Chondrocyte (in vitro differentiated cells): Measurements from ENCODE around the gene COX6A2. TPM values are rescaled to one million over a fixed set of nuclear protein-coding genes. Genes with fewer than 3 reads are reported as not detected.

Experiments
- DNase-seq: peaks from one replicate; pipeline ENCODE4 v3.0.0; 2021; ENCODE audit warnings: mixed read lengths, low spot score
- H3K27ac Mint-ChIP-seq: one replicate; pipeline ENCODE4 v1.8.0; 2021; ENCODE audit warnings: mild to moderate bottlenecking, moderate library complexity, mixed read lengths; ENCODE audit not compliant: unreplicated experiment
- H3K27me3 Mint-ChIP-seq: 2 replicates; pipeline ENCODE4 v1.8.0; 2021; ENCODE audit warnings: low read depth, mixed read lengths
- H3K36me3 Mint-ChIP-seq: 2 replicates; pipeline ENCODE4 v1.8.0; 2021; ENCODE audit warnings: low read depth, mixed read lengths
- H3K4me1 Mint-ChIP-seq: 2 replicates; pipeline ENCODE4 v1.8.0; 2021; ENCODE audit warnings: low read depth, mild to moderate bottlenecking, mixed read lengths
- H3K4me3 Mint-ChIP-seq: one replicate; pipeline ENCODE4 v1.8.0; 2021; ENCODE audit warnings: mild to moderate bottlenecking, moderate library complexity, mixed read lengths; ENCODE audit not compliant: unreplicated experiment
- H3K9me3 Mint-ChIP-seq: 2 replicates; pipeline ENCODE4 v1.8.0; 2021; ENCODE audit warnings: low read depth, mixed read lengths
- total RNA-seq: library from RNA; stranded (reverse); gene quantifications from 3 replicates; pipeline ENCODE4 v1.2.1, GENCODE V29; 2021
- TF ChIP-seq, protein P1 (sequence below): fragments of 200-600 bp; sonication (generic); IDR thresholded peaks from 2 replicates; pipeline ENCODE4 v1.5.0; 2021; ENCODE audit warnings: antibody characterized with exemption, mild to moderate bottlenecking, moderate library complexity

Gene COX6A2
- total RNA-seq, 1 donor from 2014 or later: not detected

DNA sequence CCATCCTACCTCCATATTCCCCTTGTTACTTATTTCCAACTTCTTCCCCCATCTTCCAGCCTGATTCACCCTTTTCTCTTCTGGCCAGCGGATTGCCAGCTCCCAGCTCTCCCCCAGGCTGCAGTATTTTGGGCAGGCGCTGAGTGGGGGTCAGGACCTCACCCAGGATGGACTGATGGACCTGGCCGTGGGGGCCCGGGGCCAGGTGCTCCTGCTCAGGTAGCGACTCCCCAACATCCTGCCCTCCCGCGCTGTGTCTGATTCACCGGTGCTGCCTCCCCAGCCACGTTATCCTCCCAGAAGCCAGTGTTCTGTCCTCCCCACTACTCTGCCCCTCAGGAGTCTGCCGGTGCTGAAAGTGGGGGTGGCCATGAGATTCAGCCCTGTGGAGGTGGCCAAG, 15.4 kb downstream of the COX6A2 start:
- no peaks in the 10 kb centered on the region for H3K4me1 Mint-ChIP-seq
- peaks cover 35% of the 10 kb centered on the region for H3K27me3 Mint-ChIP-seq
- no peak overlapping the region for H3K4me3 Mint-ChIP-seq
- H3K36me3 Mint-ChIP-seq: peaks cover 2% of the 10 kb centered on the region
- TF ChIP-seq, protein P1, sequence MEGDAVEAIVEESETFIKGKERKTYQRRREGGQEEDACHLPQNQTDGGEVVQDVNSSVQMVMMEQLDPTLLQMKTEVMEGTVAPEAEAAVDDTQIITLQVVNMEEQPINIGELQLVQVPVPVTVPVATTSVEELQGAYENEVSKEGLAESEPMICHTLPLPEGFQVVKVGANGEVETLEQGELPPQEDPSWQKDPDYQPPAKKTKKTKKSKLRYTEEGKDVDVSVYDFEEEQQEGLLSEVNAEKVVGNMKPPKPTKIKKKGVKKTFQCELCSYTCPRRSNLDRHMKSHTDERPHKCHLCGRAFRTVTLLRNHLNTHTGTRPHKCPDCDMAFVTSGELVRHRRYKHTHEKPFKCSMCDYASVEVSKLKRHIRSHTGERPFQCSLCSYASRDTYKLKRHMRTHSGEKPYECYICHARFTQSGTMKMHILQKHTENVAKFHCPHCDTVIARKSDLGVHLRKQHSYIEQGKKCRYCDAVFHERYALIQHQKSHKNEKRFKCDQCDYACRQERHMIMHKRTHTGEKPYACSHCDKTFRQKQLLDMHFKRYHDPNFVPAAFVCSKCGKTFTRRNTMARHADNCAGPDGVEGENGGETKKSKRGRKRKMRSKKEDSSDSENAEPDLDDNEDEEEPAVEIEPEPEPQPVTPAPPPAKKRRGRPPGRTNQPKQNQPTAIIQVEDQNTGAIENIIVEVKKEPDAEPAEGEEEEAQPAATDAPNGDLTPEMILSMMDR: no peak
- H3K9me3 Mint-ChIP-seq: no peaks in the 10 kb centered on the region
- DNase-seq: no peak
- H3K27ac Mint-ChIP-seq: no peak overlapping the region

DNA sequence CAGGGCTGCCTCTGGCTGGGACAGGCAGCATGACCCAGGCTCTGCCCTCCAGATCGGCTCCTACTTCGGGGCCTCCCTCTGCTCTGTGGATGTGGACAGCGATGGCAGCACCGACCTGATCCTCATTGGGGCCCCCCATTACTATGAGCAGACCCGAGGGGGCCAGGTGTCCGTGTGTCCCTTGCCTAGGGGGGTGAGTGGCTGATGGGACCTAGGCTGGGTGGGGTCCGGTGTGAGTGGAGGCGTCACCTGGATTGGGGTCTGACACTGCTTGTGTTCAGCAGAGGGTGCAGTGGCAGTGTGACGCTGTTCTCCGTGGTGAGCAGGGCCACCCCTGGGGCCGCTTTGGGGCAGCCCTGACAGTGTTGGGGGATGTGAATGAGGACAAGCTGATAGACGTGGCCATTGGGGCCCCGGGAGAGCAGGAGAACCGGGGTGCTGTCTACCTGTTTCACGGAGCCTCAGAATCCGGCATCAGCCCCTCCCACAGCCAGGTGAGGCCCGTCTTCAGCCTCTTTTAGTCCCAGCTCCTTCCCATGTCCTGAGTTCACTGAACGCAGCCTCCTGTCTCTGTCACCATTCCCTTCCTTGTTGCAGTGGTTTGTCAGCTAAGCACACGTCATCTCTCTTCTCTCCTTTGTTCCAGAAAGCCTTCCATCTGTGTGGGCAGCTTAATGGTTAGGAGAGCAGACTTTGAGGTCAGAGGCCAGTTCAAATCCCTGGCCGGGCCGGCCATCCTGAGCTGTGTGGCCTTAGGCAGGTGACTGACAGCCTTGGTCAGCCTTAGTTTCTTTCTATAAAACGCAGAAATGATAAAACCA, 16.9 kb downstream of the COX6A2 start:
- no peak overlapping the region for H3K4me3 Mint-ChIP-seq
- peaks cover 35% of the 10 kb centered on the region for H3K27me3 Mint-ChIP-seq
- DNase-seq: no peak
- H3K36me3 Mint-ChIP-seq: peaks cover 2% of the 10 kb centered on the region
- H3K9me3 Mint-ChIP-seq: no peaks in the 10 kb centered on the region
- TF ChIP-seq, protein P1: no peak
- no peak overlapping the region for H3K27ac Mint-ChIP-seq
- H3K4me1 Mint-ChIP-seq: no peaks in the 10 kb centered on the region

DNA sequence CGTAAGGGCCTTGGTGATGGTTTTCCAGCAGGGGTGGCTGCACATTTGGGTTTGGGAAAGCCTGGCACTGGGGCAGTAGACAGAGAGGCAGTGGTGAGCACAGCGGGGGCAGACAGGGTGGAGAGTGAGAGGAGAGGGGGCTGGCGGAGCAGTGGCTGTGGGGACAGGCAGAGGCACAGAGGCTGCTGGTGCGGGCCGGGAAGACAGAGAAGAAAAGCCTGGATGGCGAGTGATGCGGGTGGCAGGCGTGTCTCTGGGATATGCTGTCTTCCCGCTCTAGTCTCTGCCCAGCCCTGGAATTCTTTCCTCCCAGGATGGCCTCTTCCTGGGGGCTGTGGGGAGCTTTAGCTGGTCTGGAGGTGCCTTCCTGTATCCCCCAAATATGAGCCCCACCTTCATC, 18.1 kb downstream of the COX6A2 start:
- Mint-ChIP-seq H3K4me3 (no peak overlapping the region), H3K36me3 (peaks cover 2% of the 10 kb centered on the region), H3K4me1 (no peaks in the 10 kb centered on the region), H3K9me3 (no peaks in the 10 kb centered on the region), H3K27me3 (peaks cover 29% of the 10 kb centered on the region), H3K27ac (no peak overlapping the region)
- no peak for DNase-seq
- TF ChIP-seq, protein P1: no peak

DNA sequence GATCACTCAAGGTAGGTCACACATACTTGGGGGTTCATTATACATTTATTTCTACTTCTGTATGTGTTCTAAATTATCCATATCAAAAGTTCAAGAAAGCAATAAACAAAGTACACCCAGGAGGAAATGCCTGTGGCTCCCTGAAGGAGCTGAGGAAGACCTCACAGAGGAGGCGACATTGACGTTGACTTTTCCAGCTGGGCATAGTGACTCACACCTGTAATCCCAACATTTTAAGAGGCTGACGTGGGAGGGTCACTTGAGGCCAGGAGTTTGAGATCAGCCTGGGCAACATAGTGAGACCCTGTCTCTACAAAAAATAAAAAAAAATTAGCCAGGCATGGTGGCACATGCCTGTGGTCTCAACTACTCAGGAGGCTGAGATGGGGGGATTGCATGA, 18.7 kb downstream of the COX6A2 start:
- no peaks in the 10 kb centered on the region for H3K9me3 Mint-ChIP-seq
- TF ChIP-seq, protein P1: no peak
- H3K4me1 Mint-ChIP-seq: no peaks in the 10 kb centered on the region
- H3K27ac Mint-ChIP-seq: no peak overlapping the region
- H3K36me3 Mint-ChIP-seq: peaks cover 2% of the 10 kb centered on the region
- H3K27me3 Mint-ChIP-seq: peaks cover 25% of the 10 kb centered on the region
- H3K4me3 Mint-ChIP-seq: no peak overlapping the region
- DNase-seq: no peak

DNA sequence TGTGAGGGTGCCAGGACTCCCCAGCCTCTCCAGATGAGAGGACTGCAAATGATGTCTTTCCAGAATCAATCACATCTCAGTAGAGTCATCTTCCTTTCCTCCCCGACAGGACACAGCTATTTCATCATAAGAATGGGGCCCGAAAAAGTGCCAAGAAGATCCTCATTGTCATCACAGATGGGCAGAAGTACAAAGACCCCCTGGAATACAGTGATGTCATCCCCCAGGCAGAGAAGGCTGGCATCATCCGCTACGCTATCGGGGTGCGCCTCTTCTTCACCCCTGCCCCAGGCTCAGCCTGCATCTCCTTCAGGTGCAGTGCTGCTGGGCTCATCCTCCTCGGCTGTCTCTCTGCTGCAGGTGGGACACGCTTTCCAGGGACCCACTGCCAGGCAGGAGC, 20.8 kb downstream of the COX6A2 start:
- Mint-ChIP-seq H3K4me3 (no peak overlapping the region), H3K27ac (no peak overlapping the region), H3K36me3 (peaks cover 2% of the 10 kb centered on the region), H3K9me3 (no peaks in the 10 kb centered on the region), H3K27me3 (peaks cover 14% of the 10 kb centered on the region), H3K4me1 (no peaks in the 10 kb centered on the region)
- TF ChIP-seq, protein P1: no peak
- DNase-seq: no peak
